ENCODE measurements around the gene SOD1.
"Not testable (repeated sequence)": the region's sequence is repeated elsewhere in the genome, so short reads cannot be mapped to it uniquely, and the experiment has no call there.

SOD1 gene

GRCh38 chr21:31656199-31657095, 3.0 kb upstream of the SOD1 start:
- no peak for DNase-seq

GRCh38 chr21:31658053-31658452, 1.4 kb upstream of the SOD1 start:
- DNase-seq: no peak

- no peak for DNase-seq
Observed at GRCh38 chr21:31659286-31659535, 282 bp upstream of the SOD1 start.

- peak; percentile 34 for DNase-seq
Observed at GRCh38 chr21:31660259-31660565, 719 bp downstream of the SOD1 start.

GRCh38 chr21:31660591-31660990, 1.1 kb downstream of the SOD1 start:
- no peak for DNase-seq

GRCh38 chr21:31663584-31664249, 4.2 kb downstream of the SOD1 start:
- no peak for DNase-seq

- DNase-seq: no peak
Observed at GRCh38 chr21:31665397-31665796, 5.9 kb downstream of the SOD1 start.

- not testable (repeated sequence) for DNase-seq
Observed at GRCh38 chr21:31665869-31666268, 6.4 kb downstream of the SOD1 start.

GRCh38 chr21:31666445-31667010, 7.0 kb downstream of the SOD1 start:
- DNase-seq: no peak

GRCh38 chr21:31667132-31667531, 7.6 kb downstream of the SOD1 start:
- DNase-seq: no peak

GRCh38 chr21:31667639-31668038, 8.1 kb downstream of the SOD1 start:
- no peak for DNase-seq

GRCh38 chr21:31668651-31669491, 9.4 kb downstream of the SOD1 start:
- no peak for DNase-seq

GRCh38 chr21:31670070-31670469, 10.6 kb downstream of the SOD1 start:
- peak; percentile 22 for DNase-seq

- DNase-seq: no peak
Observed at GRCh38 chr21:31671146-31671716, 11.7 kb downstream of the SOD1 start.

- no peak for DNase-seq
Observed at GRCh38 chr21:31671931-31672330, 12.4 kb downstream of the SOD1 start.

GRCh38 chr21:31673321-31673912, 13.9 kb downstream of the SOD1 start:
- no peak for DNase-seq

- no peak for DNase-seq
Observed at GRCh38 chr21:31675318-31675717, 15.8 kb downstream of the SOD1 start.

- no peak for DNase-seq
Observed at GRCh38 chr21:31675960-31676359, 16.5 kb downstream of the SOD1 start.

- no peak for DNase-seq
Observed at GRCh38 chr21:31677047-31677446, 17.6 kb downstream of the SOD1 start.

GRCh38 chr21:31678478-31678877, 19.0 kb downstream of the SOD1 start:
- DNase-seq: no peak

GRCh38 chr21:31682620-31683019, 23.1 kb downstream of the SOD1 start:
- no peak for DNase-seq

GRCh38 chr21:31683029-31683428, 23.5 kb downstream of the SOD1 start:
- DNase-seq: no peak

- DNase-seq: no peak
Observed at GRCh38 chr21:31684918-31685317, 25.4 kb downstream of the SOD1 start.

Measured in fibroblast of skin of right quadriceps (primary cell).